Measurements from ENCODE around the gene UBR3.
"Not testable (repeated sequence)": the region's sequence is repeated elsewhere in the genome, so short reads cannot be mapped to it uniquely, and the experiment has no call there.

The UBR3 gene

DNA sequence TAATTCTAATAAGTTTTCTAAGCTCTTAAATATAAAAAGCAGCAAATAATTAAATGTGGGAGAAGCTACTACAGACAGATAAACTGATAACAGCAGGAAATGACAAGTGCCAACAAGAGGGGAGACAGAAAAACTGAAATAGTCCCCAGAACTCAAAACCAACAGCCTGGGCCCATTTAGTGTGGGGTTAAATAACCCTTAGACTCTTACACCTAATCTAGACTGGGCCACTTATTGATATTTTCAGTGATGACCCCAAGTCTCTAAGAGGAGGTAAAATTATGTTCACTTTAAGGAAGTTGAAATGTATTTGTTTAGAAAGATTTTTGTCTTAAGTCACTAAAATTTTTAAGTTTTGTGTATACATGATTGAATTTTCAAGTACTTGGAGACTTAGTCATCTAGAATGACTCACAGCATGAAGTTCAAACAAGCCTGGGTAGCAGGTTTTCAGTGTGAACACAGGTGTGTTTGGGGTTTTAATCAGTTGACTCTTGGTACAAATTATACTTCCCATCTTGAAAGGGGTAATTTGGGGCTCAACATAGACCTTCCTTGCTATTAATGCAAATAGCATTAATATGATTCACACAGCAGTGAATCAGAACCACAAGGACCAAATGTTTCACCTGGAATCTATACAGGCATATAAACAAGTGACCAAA, 295.8 kb downstream of the UBR3 start:
- no peak for DNase-seq

DNA sequence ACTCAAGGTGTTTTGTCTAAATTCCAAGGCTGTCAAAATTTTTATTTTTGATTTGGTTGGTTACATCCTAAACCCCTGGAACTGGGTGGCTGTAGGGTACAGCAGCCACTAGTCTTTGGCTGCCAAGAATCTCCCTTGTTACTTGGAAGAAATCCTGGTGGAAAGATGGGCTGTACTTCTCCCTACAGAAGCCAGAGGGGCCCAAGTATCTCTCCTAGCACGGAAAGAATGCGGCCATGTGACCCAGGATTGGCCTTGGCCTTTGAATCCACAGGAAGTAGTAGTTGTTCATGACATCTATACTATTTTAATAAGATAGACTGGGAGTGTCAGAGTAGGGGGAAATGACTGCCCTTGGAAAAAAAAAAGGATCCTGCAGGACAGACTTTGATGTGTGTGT, 296.3 kb downstream of the UBR3 start:
- DNase-seq, result no peak

DNA sequence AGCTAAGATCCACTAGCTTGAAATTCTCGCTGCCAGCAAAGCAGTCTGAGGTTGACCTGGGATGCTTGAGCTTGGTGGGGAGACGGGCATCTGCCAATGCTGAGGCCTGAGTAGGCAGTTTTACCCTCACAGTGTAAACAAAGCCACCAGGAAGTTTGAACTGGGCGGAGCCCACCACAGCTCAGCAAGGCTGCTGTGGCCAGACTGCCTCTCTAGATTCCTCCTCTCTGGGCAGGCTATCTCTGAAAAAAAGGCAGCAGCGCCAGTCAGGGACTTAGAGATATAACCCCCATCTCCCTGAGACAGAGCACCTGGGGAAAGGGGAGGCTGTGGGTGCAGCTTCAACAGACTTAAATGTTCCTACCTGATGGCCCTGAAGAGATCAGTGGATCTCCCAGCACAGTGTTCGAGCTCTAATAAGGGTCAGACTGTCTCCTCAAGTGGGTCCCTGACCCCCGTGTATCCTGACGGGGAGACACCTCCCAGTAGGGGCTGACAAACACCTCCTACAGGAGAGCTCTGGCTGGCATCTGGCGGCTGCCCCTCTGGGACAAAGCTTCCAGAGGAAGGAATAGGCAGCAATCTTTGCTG, 299.0 kb downstream of the UBR3 start:
- DNase-seq, result not testable (repeated sequence)
